GM21360 (cell line): ENCODE measurements around the gene ORAI1.
"Not testable (repeated sequence)": the region's sequence is repeated elsewhere in the genome, so short reads cannot be mapped to it uniquely, and the experiment has no call there.

ENCODE experiments used
- ATAC-seq: cut with Tn5 transposase; IDR thresholded peaks from one replicate; pipeline ENCODE4 v1.9.1; 2021; ENCODE audit warnings: mild to moderate bottlenecking, moderate library complexity; ENCODE audit not compliant: unreplicated experiment

Gene ORAI1

DNA sequence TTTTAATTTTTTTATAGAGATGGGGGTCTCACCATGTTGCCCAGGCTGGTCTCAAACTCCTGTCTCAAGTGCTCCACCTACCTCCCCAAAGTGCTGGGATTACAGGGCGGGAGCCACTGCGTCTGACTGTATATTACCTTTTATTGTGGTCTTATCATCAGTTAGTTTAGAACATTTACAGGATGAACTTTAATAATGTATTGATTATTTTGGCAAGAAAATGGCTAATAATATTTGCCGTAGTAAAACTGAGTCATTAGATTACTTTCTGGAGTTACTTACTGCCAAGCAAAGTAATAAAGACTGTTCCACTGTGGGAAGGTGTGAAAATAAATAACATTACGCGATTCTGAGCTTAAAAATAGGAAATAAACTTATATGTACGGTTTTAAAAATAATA, 23.6 kb upstream of the ORAI1 start:
- ATAC-seq, result no peak

DNA sequence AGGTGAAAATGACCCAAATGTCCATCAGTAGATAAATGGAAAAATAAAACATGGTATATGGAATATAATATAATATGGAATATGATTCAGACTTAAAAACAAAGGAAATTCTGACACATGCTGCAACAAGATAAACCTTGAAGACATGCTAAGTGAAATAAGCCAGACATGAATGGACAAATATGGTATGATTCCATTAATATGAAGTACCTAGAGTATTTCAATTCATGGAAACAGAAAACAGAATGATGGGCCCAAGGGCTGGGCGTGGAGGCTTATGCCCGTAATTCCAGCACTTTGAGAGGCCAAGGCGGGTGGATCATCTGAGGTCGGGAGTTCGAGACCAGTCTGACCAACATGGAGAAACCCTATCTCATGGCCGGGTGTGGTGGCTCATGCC, 22.7 kb upstream of the ORAI1 start:
- no peak for ATAC-seq

DNA sequence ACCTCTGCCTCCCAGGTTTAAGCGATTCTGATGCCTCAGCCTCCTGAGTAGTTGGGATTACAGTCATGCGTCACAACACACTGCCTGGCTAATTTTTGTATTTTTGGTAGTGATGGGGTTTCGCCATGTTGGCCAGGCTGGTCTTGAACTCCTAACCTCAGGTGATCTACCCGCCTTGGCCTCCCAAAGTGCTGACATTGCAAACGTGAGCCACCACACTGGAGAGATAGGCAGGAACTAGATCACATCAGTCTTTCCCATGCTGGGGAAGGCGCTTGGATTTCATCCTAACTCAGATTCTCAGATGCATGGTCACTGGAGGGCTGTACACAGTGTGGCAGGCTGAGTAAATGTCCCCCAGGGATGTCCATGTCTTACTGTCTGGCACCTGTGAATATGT, 18.0 kb upstream of the ORAI1 start:
- no peak for ATAC-seq

DNA sequence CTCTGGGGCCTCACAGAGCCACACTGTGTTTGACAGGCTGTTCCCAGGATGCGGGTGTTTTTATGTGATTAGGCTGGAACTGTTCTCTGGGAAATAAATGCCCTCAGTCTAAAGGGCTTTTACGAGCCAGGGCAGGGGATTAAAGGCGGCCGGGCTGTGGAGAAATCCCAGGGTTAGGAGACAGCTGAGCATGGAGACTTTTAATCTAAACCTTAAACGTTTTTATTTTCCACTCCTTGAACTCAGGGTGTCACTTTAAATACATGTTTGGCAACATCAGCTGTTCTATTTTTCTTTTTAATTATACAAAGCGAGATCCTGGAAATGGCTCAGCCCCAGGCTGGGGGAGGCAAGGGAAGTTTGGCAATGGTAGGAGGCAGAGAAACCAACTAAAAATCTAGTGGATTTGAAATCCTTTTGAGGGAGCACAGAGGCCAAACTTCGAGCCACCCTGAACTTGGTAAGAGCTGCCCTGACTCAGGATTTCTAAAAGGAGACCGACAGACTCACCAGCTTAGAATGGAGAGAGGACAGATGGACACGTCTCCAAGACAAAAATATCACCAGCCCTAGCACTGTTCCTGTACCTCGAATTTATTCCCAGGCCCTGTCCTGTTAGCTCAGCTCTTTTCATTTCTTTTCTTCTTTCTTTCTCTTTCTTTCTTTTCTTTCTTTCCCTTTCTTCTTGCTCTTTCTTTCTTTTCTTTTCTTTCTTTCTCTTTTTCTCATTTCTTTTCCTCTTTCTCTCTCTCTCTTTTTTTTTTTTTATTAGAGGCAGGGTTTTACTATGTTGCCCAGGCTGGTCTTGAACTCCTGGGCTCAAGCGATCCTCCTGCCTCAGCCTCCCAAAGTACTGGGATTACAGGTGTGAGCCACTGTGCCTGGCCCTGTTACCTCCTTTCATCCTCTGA, 15.8 kb upstream of the ORAI1 start:
- ATAC-seq, result no peak

DNA sequence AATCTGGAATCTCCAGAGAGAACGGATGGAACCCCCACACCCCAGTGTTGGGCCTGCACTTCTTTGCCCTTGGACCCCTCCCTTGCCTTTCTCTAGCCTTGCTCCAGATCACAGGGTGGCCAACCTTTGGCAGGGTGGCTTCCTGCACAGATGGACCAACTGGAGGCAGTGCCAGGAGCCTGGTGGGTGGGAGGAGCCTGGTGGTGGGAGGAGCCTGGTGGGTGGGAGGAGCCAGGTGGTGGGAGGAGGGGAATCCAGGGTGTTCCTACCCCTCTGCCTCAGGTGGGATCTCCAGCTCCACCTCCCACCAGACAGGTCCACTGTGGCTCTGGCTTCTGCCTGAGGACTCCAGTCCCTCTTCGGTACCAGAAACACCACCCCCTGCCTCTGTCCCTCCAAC, 15.0 kb upstream of the ORAI1 start:
- ATAC-seq, result no peak

DNA sequence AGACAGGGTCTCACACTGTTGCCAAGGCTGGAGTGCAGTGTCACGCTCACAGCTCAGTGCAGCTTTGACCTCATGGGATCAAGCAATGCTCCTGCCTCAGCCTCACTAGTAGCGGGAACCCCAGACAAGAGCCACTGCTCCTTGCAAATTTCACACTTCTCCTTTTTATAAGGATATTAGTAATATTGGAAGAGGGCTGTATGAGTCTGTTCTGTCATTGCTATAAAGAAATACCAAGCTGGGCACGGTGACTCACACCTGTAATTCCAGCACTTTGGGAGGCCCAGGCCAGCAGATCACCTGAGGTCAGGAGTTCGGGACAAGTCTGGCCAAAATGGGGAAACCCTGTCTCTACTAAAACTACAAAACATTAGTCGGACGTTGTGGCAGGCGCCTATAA, 12.9 kb upstream of the ORAI1 start:
- no peak for ATAC-seq

DNA sequence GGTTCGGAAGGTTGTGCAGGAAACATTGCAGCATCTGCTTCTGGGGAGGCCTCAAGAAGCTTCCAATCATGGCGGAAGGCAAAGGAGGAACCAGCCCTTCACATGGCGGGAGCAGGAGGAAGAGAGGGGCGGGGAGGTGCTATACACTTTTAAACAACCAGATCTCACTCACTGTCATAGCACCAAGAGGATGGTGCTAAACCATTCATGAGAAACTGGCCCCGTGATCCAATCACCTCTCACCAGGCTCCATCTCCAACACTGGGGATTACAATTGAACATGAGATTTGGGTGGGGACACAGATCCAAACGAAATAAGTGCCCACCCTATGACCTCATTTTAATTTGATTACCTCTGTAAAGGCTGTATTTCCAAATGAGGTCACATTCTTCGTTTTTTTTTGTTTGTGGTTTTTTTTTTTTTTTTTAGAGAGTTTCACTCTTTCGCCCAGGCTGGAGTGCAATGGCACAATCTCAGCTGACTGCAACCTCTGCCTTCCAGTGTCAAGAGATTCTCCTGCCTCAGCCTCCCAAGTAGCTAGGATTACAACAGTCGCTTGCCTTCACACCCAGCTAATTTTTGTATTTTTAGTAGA, 11.4 kb upstream of the ORAI1 start:
- ATAC-seq, result no peak

DNA sequence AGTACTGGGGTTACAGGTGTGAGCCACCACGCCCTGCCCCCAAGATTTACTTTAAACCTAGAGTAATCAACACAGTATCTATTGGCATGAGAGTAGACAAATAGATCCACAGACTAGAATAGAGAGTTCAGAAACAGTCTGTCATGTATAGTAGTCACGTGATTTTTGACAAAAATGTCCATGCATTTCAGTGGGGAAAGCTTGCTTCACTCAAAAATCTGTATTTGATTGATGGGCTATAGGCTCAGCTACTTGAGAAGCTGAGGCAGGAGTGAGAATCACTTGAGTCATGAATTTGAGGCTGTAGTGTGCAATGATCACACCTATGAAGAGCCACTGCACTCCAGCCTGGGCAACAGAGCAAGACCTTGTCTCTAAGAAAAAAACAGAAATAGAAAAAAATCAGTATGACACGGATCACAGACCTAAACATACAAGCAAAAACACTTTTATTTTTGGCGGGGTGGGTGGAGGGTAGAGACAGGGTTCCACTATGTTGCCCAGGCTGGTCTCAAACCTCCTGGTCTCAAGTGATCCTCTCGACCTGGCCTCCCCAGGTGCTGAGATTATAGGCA, 7.6 kb upstream of the ORAI1 start:
- ATAC-seq, result no peak

DNA sequence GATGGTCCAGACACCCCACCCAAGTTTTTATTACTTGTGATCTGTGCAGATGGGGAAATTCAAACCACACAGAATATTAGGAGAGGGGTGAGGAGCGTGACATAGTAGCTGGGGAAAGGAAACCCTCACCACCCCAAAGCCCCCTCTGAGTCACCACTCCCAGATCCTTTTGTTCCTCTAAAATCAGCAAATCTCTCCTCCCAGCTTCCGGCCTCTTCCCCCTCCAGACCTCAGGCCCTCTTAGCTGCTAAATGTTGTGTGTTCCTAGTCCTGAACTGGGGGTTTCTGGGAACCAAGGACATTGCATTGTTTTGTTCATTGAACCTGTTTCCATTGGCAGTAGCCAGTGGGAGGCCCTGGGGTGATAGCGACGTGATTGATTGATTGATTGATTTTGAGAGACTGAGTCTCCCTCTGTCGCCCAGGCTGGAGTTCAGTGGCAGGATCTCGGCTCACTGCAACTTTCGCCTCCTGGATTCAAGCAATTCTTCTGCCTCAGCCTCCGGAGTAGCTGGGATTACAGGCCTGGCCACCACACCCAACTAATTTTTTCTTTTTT, 5.9 kb upstream of the ORAI1 start:
- ATAC-seq, result no peak

DNA sequence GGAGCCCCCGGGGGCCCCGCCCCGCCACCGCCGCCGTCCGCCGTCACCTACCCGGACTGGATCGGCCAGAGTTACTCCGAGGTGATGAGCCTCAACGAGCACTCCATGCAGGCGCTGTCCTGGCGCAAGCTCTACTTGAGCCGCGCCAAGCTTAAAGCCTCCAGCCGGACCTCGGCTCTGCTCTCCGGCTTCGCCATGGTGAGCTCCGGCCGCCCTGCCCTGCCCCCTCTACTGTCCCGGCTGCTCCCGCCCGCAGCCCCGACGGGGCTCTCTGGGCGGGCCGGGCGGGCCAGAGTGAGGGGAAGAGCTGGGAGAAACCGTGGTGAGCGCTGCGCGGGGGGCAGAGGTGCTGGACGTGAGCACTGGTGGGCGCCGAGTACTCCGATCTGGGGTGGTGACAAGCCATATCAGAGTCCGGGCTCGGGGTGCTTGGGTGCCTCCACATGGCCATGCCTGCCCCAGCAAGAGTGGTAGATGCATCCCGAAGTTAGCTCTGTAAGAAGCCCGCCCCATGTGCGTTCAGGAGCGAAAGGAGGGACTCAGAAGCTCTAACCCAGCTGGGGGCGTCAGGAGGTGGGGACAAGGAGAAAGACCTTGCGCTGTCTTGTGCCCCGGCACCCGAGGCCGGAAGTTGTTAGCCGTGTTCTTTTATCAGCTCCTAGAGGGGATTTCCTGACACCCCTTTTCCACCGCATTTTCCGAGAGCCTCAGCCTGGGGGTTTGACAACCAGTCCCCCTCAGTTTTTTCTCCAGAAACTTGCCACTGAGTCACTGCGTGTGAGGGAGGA, 717 bp downstream of the ORAI1 start:
- ATAC-seq, result peak; percentile 25

DNA sequence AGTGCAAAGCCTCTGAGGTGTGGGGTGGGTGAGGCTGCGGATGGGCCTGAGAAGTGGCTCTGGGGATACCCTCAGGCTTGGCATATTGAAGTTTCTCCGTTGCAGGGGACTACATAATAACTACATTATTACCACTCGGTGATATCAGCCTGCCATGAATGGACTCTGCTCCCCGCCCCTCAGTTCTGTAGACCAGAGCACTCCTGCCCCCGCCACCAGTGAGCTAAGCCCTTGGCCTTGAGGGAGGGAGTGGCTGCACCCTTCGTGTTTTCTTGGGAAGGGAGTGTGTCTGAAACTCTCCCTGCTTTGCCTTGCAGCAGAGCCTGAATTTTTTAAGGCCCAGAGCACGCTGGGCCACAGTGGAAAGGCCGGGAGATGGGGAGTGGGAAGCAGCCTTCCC, 1.7 kb downstream of the ORAI1 start:
- ATAC-seq, result no peak

DNA sequence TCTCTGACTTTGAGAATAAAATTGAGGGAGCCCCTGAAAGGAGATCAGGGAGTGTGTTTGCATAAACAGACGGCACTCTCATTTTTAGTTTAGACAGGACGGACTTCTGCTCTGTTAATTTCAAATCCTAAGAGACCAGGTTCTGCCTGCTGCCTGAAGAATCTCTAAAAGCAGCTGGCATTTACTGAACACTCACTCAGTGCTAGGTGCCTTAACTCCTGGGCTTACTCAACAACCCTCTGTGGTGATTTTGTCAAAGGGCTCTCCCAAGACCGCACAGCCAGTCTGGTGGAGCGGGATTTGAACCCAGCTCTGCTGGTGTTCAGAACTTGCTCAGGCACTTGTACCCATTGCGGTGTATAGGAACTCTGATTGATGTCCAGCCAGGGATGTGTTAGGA, 2.2 kb downstream of the ORAI1 start:
- ATAC-seq, result no peak

DNA sequence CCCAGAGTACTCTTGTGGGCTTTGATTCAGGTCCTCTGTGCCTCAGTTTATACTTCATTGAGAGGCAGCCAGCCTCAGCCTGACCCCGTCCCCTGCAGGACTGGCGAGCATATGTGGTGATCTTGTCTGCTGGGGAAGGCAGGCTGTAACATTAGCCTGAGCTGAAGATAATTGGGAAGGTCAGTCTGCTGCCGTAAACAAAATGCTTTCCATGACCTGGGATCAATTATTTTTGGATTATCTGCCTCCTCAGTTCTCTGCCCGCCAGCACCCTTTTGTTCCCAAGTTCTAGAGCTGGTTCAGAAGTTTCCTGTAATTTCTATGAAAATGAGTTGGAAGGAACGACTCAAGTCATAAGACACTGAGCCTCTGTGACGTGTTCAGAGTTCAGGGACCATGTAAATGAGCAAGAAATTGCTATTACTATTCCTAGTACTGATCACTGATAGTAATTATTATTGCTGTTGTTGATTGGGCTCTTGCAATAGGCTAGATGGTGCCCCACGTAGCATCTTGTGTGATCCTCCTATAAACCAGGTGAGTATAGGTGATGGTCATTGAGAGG, 4.5 kb downstream of the ORAI1 start:
- no peak for ATAC-seq

DNA sequence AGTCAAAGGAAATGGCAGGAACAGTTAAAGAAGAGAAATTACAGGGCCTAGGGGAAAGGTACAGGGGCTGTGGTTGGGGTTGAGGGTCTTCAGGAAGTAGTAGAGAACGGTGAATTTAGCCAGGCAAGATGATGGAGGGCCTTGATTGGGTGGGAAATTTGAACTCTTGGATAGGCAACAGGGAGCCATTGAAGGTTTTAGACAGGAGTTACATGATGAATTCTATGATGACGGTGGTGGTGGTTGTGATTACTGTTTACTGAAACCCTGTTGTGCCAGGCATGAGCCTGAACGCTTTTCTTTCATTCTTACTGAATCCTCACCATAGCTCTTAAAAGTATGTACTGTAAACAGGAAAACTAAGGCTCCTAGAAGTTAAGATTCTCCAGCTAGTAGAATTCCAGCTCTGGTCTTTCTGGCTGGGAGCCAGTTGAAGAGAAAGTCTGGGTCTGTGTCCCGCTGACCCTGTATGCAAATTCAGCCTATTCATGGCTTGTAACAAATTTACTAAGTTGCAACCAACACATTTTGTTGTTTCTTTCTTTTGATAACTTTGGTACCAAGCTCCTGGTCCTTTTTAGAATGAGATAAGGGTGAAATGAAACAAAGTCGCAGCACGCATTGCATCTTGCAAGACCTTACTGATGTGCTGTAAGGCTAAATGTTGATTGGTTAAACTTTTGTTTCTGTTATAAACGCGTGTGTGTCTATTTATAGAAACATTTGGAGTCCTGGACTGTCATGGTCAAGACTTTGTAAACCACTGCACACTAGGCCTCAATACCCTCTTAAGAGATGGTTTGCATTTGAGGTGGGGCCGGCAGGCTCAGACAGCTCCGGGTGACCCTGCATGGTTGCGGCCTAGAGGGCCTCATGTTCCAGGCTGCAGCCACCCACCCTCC, 6.0 kb downstream of the ORAI1 start:
- no peak for ATAC-seq

DNA sequence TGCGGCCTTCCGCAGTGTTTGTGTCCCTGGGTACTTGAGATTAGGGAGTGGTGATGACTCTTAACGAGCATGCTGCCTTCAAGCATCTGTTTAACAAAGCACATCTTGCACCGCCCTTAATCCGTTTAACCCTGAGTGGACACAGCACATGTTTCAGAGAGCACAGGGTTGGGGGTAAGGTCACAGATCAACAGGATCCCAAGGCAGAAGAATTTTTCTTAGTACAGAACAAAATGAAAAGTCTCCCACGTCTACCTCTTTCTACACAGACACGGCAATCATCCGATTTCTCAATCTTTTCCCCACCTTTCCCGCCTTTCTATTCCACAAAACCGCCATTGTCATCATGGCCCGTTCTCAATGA, 7.5 kb downstream of the ORAI1 start:
- not testable (repeated sequence) for ATAC-seq

DNA sequence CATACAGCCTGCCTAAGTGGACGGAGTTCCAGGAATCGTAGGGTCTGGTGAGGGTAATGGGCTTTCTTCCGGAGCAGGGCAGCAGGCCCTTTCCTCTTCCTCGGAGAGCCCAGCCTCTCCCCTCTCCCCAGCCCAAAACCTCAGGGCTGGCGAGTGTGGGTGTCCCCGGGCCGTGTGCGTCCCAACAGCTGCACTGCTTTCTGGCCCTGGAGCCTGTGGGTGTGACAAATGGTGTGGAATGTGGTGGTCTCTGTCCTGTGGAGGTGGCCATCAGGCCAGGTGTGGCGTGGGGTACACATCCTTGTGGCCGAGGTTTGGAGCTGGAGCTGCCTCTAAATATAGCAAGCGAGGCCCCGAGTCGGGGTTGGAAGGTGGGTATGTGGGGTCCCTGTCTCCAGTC, 8.5 kb downstream of the ORAI1 start:
- no peak for ATAC-seq

DNA sequence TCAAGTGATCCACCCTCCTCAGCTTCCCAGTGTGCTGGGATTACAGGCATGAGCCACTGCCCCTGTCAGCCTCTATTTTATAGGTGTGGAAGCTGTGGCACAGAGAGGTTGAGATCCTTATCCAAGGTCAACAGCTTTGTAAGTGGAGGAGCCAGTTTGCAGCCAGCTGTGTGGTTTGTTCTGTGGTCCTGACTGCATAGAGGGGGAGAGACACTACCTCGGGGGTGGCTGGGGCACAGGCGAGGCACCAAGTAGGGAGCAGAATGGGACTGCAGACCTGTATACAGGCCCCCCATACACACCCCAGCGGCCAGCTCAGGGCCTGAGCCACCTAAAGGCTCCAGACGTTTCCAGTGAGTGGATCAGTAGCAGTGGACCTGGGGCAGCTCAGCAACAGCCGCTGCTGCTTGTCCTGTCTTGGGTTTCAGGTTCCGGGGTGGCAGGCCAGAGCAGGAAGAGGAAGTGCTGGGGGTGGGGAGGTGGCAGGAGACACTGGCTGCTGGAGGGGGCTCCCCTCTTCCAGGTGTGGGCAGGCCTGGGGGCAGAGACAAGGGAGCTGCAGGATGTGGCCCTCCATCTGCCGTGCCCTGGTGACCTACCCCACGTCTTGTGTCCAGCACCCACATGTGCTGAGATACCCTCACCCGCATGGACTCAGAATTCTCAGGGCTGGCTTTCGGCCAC, 11.0 kb downstream of the ORAI1 start:
- ATAC-seq, result no peak

DNA sequence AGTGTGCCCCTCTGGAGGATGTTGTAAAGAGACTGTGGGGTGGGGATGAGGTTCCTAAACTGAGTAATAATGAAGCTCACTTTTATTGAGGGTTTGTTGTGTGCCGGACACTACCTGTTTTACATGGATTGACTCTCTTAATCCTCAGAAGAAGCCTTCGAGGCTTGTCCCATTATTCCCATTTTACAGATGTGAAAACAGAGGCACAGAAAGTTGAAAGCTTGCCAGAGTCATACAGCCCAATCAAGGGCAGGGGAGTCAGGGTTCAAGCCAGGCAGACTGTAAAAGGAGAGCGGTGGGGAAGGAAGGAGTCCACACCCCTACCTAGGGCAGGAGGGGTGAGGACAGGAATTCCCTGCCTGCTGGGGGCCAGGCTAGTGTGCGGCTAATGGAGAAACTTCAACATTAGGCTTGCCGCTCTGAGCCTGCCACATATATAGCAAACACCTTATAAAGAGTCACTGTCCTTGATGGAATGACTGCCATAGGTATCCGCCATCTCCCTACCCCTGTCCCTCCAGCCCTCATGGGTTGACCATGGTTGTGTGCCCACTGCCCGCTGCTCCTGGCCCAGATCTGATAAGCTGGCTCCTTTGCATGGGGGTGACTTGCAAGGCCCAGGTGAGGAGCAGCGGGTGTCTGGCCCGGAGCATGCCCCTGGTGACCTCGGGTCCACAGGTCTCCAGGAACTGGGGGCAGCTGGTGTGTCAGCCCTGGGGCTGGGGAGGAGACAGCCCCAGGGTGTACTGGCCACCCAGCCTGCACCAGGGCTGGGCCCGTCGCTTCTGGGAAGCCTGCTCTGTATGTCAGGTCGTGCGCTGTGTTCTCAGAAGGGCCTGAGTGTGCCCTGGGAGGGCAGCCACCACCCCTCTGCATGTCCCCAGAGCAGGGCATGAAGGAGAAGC, 12.2 kb downstream of the ORAI1 start:
- ATAC-seq, result no peak

DNA sequence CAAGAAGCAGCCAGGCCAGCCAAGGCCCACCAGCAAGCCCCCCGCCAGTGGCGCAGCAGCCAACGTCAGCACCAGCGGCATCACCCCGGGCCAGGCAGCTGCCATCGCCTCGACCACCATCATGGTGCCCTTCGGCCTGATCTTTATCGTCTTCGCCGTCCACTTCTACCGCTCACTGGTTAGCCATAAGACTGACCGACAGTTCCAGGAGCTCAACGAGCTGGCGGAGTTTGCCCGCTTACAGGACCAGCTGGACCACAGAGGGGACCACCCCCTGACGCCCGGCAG, 15.0 kb downstream of the ORAI1 start:
- no peak for ATAC-seq
